ENCODE data around the gene DHRS4L2.
"Not testable (repeated sequence)": the region's sequence is repeated elsewhere in the genome, so short reads cannot be mapped to it uniquely, and the experiment has no call there.

- TF ChIP-seq CTCF (conservative IDR thresholded peaks at IDR 0.05); ZFX (IDR thresholded peaks at IDR 0.05): not testable (repeated sequence)
These were observed at the start of gene DHRS4L2 for GRCh38 chr14:23988607-23989363.
